ENCODE measurements around the gene APOD. TPM values are rescaled to one million over a fixed set of nuclear protein-coding genes. Genes with fewer than 3 reads are reported as not detected.
"Not testable (repeated sequence)": the region's sequence is repeated elsewhere in the genome, so short reads cannot be mapped to it uniquely, and the experiment has no call there.

Gene APOD
- total and polyA plus RNA-seq, 2 of the 8 experiments (the other 6 are each of a cell fraction or from before 2014, with no cell fraction given), result not detected

GRCh38 chr3:195617784-195618659 lies 34.3 kb upstream of the APOD start:
- H2BK120ac ChIP-seq (replicated peaks; ENCODE audit: low read depth, low read length); H3K9ac ChIP-seq (replicated peaks in 1 of 4; ENCODE audit: extremely low read depth in 1 of 4, low read depth in 3 of 4, low read length in 3 of 4); H3K14ac ChIP-seq (ENCODE audit: insufficient read length); H3K27me3 ChIP-seq (replicated peaks in 1 of 4; ENCODE audit: control insufficient read depth in 3 of 4, extremely low read depth in 1 of 4, insufficient read depth in 3 of 4, low read length in 3 of 4); DNase-seq (ENCODE audit: low read depth in 1 of 2, low spot score in 2 of 2); H3K4me3 ChIP-seq (ENCODE audit: extremely low read depth in 1 of 4, insufficient read depth in 2 of 4, low read depth in 3 of 4, low read length in 4 of 4); H3K4me1 ChIP-seq (replicated peaks in 1 of 4; ENCODE audit: control insufficient read depth in 3 of 4, insufficient read depth in 4 of 4, low read length in 3 of 4); POLR2A ChIA-PET (ENCODE audit: partially characterized antibody); H2BK5ac ChIP-seq (ENCODE audit: low read depth, low read length); H4K8ac ChIP-seq (ENCODE audit: extremely low read depth, insufficient read depth, low read length); H3K27ac ChIP-seq (ENCODE audit: low read depth, low read length); H3K4me2 ChIP-seq (ENCODE audit: insufficient read depth in 1 of 2, low read depth in 2 of 2, low read length in 2 of 2); CTCF ChIA-PET (ENCODE audit: partially characterized antibody); H2BK12ac ChIP-seq (ENCODE audit: low read depth, low read length); FAIRE-seq; H2BK20ac ChIP-seq (ENCODE audit: low read length); H2BK15ac ChIP-seq (ENCODE audit: low read length); H3K23ac ChIP-seq (ENCODE audit: insufficient read length); H3K23me2 ChIP-seq (ENCODE audit: low read depth, low read length); H3K9me3 ChIP-seq (ENCODE audit: insufficient read depth in 2 of 2, low read depth in 1 of 2, low read length in 1 of 2); H3K56ac ChIP-seq (replicated peaks; ENCODE audit: insufficient read length, low read depth, low read length); H2AK5ac ChIP-seq (ENCODE audit: low read depth, low read length); H3K79me2 ChIP-seq (ENCODE audit: control insufficient read depth in 1 of 2, insufficient read depth in 2 of 2, low read length in 2 of 2); H3K4ac ChIP-seq (replicated peaks; ENCODE audit: insufficient read length, low read depth, low read length); H4K20me1 ChIP-seq (replicated peaks in 1 of 2; ENCODE audit: control insufficient read depth in 1 of 2, insufficient read depth in 2 of 2, low read length in 2 of 2); H3K18ac ChIP-seq (ENCODE audit: extremely low read depth, low read length); H3K36me3 ChIP-seq (ENCODE audit: control insufficient read depth in 2 of 4, insufficient read depth in 4 of 4, low read length in 3 of 4); H2AFZ ChIP-seq (ENCODE audit: low read length); H4K91ac ChIP-seq (replicated peaks; ENCODE audit: insufficient read length, low read length); H4K5ac ChIP-seq (ENCODE audit: insufficient read length, low read depth, low read length); H3K79me1 ChIP-seq (ENCODE audit: low read depth, low read length): not testable (repeated sequence)
- WGBS, 2 experiments (ENCODE audit: extremely low coverage in 1 of 2, insufficient coverage in 1 of 2, insufficient read length in 1 of 2, insufficient replicate concordance in 2 of 2, low coverage in 1 of 2, low lambda C conversion rate in 2 of 2, missing lambda C conversion rate in 1 of 2), result 88% methylated on average over 20 of the region's 28 CpGs; no CpG with 5 or more reads in 1 of the 2 experiments

- H3K23ac ChIP-seq (ENCODE audit: insufficient read length); H3K18ac ChIP-seq (ENCODE audit: extremely low read depth, low read length); H3K4ac ChIP-seq (replicated peaks; ENCODE audit: insufficient read length, low read depth, low read length); H3K36me3 ChIP-seq (ENCODE audit: control insufficient read depth in 2 of 4, insufficient read depth in 4 of 4, low read length in 3 of 4); H2AK5ac ChIP-seq (ENCODE audit: low read depth, low read length); POLR2A ChIA-PET (ENCODE audit: partially characterized antibody); H2BK12ac ChIP-seq (ENCODE audit: low read depth, low read length); H2BK15ac ChIP-seq (ENCODE audit: low read length); H4K91ac ChIP-seq (replicated peaks; ENCODE audit: insufficient read length, low read length); H3K27me3 ChIP-seq (replicated peaks in 1 of 4; ENCODE audit: control insufficient read depth in 3 of 4, extremely low read depth in 1 of 4, insufficient read depth in 3 of 4, low read length in 3 of 4); H3K4me1 ChIP-seq (replicated peaks in 1 of 4; ENCODE audit: control insufficient read depth in 3 of 4, insufficient read depth in 4 of 4, low read length in 3 of 4); H3K9ac ChIP-seq (replicated peaks in 1 of 4; ENCODE audit: extremely low read depth in 1 of 4, low read depth in 3 of 4, low read length in 3 of 4); H3K14ac ChIP-seq (ENCODE audit: insufficient read length); H4K20me1 ChIP-seq (replicated peaks in 1 of 2; ENCODE audit: control insufficient read depth in 1 of 2, insufficient read depth in 2 of 2, low read length in 2 of 2); H2BK20ac ChIP-seq (ENCODE audit: low read length); H2AFZ ChIP-seq (ENCODE audit: low read length); H3K4me2 ChIP-seq (ENCODE audit: insufficient read depth in 1 of 2, low read depth in 2 of 2, low read length in 2 of 2); H2BK5ac ChIP-seq (ENCODE audit: low read depth, low read length); DNase-seq (ENCODE audit: low read depth in 1 of 2, low spot score in 2 of 2); FAIRE-seq; CTCF ChIA-PET (ENCODE audit: partially characterized antibody); H2BK120ac ChIP-seq (replicated peaks; ENCODE audit: low read depth, low read length); H3K23me2 ChIP-seq (ENCODE audit: low read depth, low read length); H3K79me1 ChIP-seq (ENCODE audit: low read depth, low read length); H3K56ac ChIP-seq (replicated peaks; ENCODE audit: insufficient read length, low read depth, low read length); H4K8ac ChIP-seq (ENCODE audit: extremely low read depth, insufficient read depth, low read length); H3K79me2 ChIP-seq (ENCODE audit: control insufficient read depth in 1 of 2, insufficient read depth in 2 of 2, low read length in 2 of 2); H3K27ac ChIP-seq (ENCODE audit: low read depth, low read length); H4K5ac ChIP-seq (ENCODE audit: insufficient read length, low read depth, low read length); H3K9me3 ChIP-seq (ENCODE audit: insufficient read depth in 2 of 2, low read depth in 1 of 2, low read length in 1 of 2); H3K4me3 ChIP-seq (ENCODE audit: extremely low read depth in 1 of 4, insufficient read depth in 2 of 4, low read depth in 3 of 4, low read length in 4 of 4): not testable (repeated sequence)
- WGBS, 2 experiments (ENCODE audit: extremely low coverage in 1 of 2, insufficient coverage in 1 of 2, insufficient read length in 1 of 2, insufficient replicate concordance in 2 of 2, low coverage in 1 of 2, low lambda C conversion rate in 2 of 2, missing lambda C conversion rate in 1 of 2), result 80% methylated on average over 4 of the region's 5 CpGs; no CpG with 5 or more reads in 1 of the 2 experiments
Observed at GRCh38 chr3:195617134-195617533, 33.4 kb upstream of the APOD start.
